ENCODE data around the gene TYRO3. TPM values are rescaled to one million over a fixed set of nuclear protein-coding genes. Genes with fewer than 3 reads are reported as not detected.
A peak's percentile ranks its signal among the peaks of the same experiment; 100 is the strongest.

The TYRO3 gene
- total RNA-seq, 1 experiment from 2014 or later: 30.3 TPM

DNA sequence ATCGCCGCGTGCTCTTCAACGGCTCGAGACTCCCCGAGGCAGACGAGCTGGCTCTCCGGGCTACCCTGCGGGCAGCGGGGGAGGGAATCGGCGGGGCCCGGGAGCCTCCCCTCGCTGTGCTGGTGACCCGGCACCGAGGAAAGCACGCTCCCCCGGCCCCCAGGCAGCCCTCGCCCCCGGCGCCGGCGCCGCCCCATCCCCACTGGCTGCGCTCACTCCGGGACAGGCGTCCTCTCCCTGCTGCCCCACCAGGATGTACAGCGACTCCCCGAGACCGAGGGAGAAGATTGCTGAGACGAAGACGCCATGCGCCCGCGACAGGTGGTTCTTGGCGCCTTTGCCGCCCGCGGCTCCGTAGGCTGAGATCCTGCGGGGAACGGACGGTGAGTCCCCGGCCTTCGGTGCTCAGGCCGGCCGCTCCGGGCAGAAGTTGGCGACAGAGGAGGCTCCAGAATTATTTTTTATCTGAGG is 47.1 kb upstream of the TYRO3 start:
- H4K20me1 ChIP-seq (ENCODE audit: insufficient read depth): no peaks in the 10 kb centered on the region
- no TSS peak for BruUV-seq (replicated peaks)
- H3K27ac ChIP-seq: no peak overlapping the region
- H3F3A ChIP-seq (ENCODE audit: insufficient read depth, low read depth): no peaks in the 10 kb centered on the region
- H3K4me1 ChIP-seq (replicated peaks; ENCODE audit: insufficient read depth): no peaks in the 10 kb centered on the region
- no peaks in the 10 kb centered on the region for H3K79me2 ChIP-seq (ENCODE audit: low read depth)
- H3K4me3 ChIP-seq: no peak overlapping the region
- no peaks in the 10 kb centered on the region for H3K9me2 ChIP-seq (ENCODE audit: insufficient read depth)
- TF ChIP-seq EZH2 (IDR thresholded peaks at IDR 0.05; ENCODE audit: low read depth) (no peak), CTCF (conservative IDR thresholded peaks at IDR 0.05) (no peak)
- H3K36me3 ChIP-seq (ENCODE audit: low read depth): no peaks in the 10 kb centered on the region
- intact Hi-C loops (cut with micrococcal nuclease; ENCODE audit: unreplicated experiment): no loop called here
- CTCF ChIA-PET: no interaction called here
- H2AFZ ChIP-seq: no peak overlapping the region
- H3K9me3 ChIP-seq (ENCODE audit: insufficient read depth, low read depth): no peaks in the 10 kb centered on the region
- POLR2A ChIA-PET (ENCODE audit: unreplicated experiment): no interaction called here
- DNase-seq: no peak
- H3K4me2 ChIP-seq: no peak overlapping the region
- no peaks in the 10 kb centered on the region for H3K27me3 ChIP-seq (ENCODE audit: insufficient read depth, low read depth)

DNA sequence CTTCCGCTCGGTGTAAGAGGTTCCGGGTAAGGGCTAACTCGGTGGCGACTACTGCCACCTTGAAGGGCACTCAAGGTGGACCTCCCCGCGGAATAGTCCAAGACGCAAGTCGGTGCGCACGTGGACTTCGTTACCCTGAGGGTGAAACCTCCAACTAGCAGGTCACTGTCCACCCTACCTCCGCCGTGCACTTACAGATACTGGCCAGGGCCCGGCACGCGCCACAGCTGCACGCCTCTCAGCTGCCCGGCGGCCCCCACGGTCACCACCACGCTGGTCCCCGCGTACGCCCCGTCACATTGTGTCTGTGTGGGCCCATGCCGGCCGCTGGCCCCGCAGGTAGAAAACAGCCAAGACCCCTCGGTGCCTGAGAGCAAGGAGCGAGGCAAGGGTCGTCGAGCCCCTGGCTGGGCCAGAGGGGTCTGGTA is 46.5 kb upstream of the TYRO3 start:
- no peaks in the 10 kb centered on the region for H3K9me3 ChIP-seq (ENCODE audit: insufficient read depth, low read depth)
- CTCF ChIA-PET: no interaction called here
- H3F3A ChIP-seq (ENCODE audit: insufficient read depth, low read depth): no peaks in the 10 kb centered on the region
- H3K4me1 ChIP-seq (replicated peaks; ENCODE audit: insufficient read depth): no peaks in the 10 kb centered on the region
- H3K36me3 ChIP-seq (ENCODE audit: low read depth): no peaks in the 10 kb centered on the region
- no peak overlapping the region for H3K27ac ChIP-seq
- H3K9me2 ChIP-seq (ENCODE audit: insufficient read depth): no peaks in the 10 kb centered on the region
- H4K20me1 ChIP-seq (ENCODE audit: insufficient read depth): no peaks in the 10 kb centered on the region
- intact Hi-C loops (cut with micrococcal nuclease; ENCODE audit: unreplicated experiment): no loop called here
- DNase-seq: no peak
- TF ChIP-seq CTCF (conservative IDR thresholded peaks at IDR 0.05) (no peak), EZH2 (IDR thresholded peaks at IDR 0.05; ENCODE audit: low read depth) (no peak)
- H3K4me3 ChIP-seq: no peak overlapping the region
- POLR2A ChIA-PET (ENCODE audit: unreplicated experiment): no interaction called here
- no peak overlapping the region for H3K4me2 ChIP-seq
- H3K27me3 ChIP-seq (ENCODE audit: insufficient read depth, low read depth): no peaks in the 10 kb centered on the region
- no TSS peak for BruUV-seq (replicated peaks)
- H2AFZ ChIP-seq: no peak overlapping the region
- no peaks in the 10 kb centered on the region for H3K79me2 ChIP-seq (ENCODE audit: low read depth)

DNA sequence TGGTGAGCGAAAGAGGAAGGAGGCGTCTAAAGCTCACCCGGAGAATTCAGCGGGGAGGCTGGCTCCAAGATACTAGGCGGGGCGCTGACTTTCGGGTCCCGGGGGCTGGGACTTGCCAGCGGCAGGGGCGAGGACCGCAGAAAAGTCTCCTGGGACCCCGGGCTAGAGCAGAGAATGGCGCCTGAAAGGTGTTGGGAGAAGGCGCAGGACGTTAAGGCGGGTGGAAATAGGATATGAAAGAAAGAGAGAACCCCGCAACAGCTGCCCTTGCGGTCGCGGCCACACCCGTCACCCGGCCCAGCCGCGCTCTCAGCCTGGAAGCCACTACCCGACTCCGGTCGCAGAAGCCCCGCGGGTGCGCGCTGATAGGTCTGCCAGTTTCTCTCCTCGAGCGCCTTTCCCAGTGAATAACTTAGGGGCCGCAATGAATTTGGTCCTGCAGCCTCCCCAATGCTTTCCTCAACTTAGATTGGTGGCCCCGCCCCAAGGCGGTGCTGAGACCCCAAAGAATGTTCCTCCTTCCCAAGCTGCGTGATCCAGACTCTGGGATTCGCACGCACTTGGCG is 46.0 kb upstream of the TYRO3 start:
- no peak overlapping the region for H3K4me2 ChIP-seq
- H4K20me1 ChIP-seq (ENCODE audit: insufficient read depth): no peaks in the 10 kb centered on the region
- H3K36me3 ChIP-seq (ENCODE audit: low read depth): no peaks in the 10 kb centered on the region
- no peaks in the 10 kb centered on the region for H3K27me3 ChIP-seq (ENCODE audit: insufficient read depth, low read depth)
- no TSS peak for BruUV-seq (replicated peaks)
- ChIA-PET CTCF (no interaction called here), POLR2A (ENCODE audit: unreplicated experiment) (interaction anchor here (0.6 kb wide), 1 partner anchor 23 kb away, joined by 8 read pairs; no protein-coding TSS in a partner anchor)
- H2AFZ ChIP-seq: no peak overlapping the region
- peak in 1 of 2 experiments; percentile 26 for DNase-seq
- H3F3A ChIP-seq (ENCODE audit: insufficient read depth, low read depth): no peaks in the 10 kb centered on the region
- H3K79me2 ChIP-seq (ENCODE audit: low read depth): no peaks in the 10 kb centered on the region
- no peaks in the 10 kb centered on the region for H3K9me2 ChIP-seq (ENCODE audit: insufficient read depth)
- no peaks in the 10 kb centered on the region for H3K4me1 ChIP-seq (replicated peaks; ENCODE audit: insufficient read depth)
- H3K4me3 ChIP-seq: no peak overlapping the region
- H3K9me3 ChIP-seq (ENCODE audit: insufficient read depth, low read depth): no peaks in the 10 kb centered on the region
- no peak for TF ChIP-seq CTCF (conservative IDR thresholded peaks at IDR 0.05)
- no peak for TF ChIP-seq EZH2 (IDR thresholded peaks at IDR 0.05; ENCODE audit: low read depth)
- H3K27ac ChIP-seq: no peak overlapping the region
- intact Hi-C loops (cut with micrococcal nuclease; ENCODE audit: unreplicated experiment): no loop called here
